GM18505 (cell line): ENCODE measurements around the gene SOX5.

Experiments
- ATAC-seq: cut with Tn5 transposase; IDR thresholded peaks from one replicate; pipeline ENCODE4 v1.9.1; 2021; ENCODE audit not compliant: unreplicated experiment
- POLR2A ChIP-seq: IDR thresholded peaks from 4 replicates; pipeline ENCODE4 v1.6.1; 2011; ENCODE audit warnings: borderline replicate concordance; ENCODE audit not compliant: insufficient read depth, insufficient read length; ENCODE audit errors: extremely low read depth

The SOX5 gene

GRCh38 chr12:23775208-23775607, 174.3 kb downstream of the SOX5 start:
- TF ChIP-seq POLR2A, result no peak
- no peak for ATAC-seq

- TF ChIP-seq POLR2A, result no peak
- no peak for ATAC-seq
Measured at GRCh38 chr12:23771240-23771949, 178.1 kb downstream of the SOX5 start.

- TF ChIP-seq POLR2A, result no peak
- no peak for ATAC-seq
Measured at GRCh38 chr12:23770202-23770938, 179.1 kb downstream of the SOX5 start.

GRCh38 chr12:23767834-23768233, 181.6 kb downstream of the SOX5 start:
- TF ChIP-seq POLR2A, result no peak
- no peak for ATAC-seq

DNA sequence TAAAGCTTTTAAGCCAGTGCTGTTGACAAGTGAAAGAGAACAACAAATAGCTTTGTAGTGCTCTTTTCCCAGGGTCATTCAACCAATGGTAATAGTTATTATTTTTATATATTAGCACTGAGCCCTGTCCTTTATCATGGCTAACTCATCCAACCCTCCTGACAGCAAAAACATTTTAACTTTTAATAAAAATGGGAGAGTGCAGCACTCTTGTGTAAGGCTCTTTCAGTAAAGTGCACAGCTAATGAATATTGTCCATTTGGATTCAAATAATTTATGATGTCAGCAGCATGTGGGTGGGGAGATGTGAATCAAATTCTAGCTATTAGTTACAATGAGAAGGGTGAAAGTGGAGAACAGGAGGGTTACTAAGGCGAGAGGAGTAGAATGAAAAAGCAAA, 185.7 kb downstream of the SOX5 start:
- no peak for TF ChIP-seq POLR2A
- ATAC-seq, result no peak

DNA sequence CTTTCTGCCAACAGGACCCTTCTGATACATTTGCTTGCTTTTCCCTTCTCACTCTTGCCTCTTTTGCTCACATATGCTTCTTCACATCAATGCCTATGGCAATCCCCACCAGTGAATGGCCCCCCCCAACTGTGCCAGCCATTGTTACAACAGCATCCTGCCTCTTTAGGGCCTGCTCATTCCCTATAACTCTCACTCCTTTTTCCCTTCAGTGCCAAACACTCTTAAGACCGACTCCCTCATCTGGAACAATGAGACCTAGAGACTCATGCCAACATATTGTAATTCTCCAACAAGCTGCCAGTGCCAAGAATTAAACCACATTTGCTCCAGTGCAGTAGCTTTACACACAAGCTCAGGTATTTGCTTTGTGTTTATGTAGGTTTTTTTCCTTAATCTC, 189.0 kb downstream of the SOX5 start:
- ATAC-seq, result no peak
- TF ChIP-seq POLR2A, result no peak

DNA sequence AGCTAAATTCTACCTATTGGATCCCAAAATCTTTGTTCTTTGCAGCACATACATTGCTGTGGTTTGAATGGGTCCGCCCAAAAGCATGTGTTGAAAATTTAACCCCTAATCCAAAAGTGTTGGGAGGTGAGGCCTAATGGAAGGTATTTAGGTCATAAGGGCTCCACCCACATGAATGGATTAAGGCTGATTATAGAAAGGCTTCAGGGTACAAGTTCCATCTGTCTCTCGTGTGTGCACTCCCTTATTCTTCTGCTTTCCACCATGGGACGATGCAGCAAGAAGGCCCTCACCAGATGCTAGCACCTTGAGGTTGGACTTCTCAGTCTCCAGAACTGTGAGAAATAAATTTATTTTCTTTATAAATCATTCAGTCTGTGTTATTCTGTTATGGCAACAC, 190.9 kb downstream of the SOX5 start:
- ATAC-seq, result no peak
- no peak for TF ChIP-seq POLR2A

DNA sequence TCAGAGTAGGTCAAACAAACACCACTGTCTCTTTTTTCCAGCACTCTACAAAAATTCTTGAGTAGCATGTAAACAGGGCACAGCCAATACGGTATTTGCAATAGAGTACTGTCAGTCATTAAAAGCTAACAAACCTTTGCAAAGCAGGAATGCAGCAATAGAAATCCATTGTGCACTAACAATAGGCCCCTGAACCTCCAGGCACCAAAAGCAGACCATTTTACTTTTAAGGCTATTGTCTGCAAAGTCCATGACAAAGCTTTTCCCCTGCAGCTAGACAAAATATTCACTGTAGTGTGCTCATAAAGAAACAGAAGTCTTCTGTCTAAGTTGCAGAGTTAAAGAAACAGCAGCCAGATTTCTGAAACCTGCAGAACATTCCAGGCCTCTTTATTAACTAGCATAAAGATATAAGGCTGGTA, 191.9 kb downstream of the SOX5 start:
- no peak for ATAC-seq
- no peak for TF ChIP-seq POLR2A

GRCh38 chr12:23756416-23756815, 193.1 kb downstream of the SOX5 start:
- no peak for ATAC-seq
- no peak for TF ChIP-seq POLR2A

DNA sequence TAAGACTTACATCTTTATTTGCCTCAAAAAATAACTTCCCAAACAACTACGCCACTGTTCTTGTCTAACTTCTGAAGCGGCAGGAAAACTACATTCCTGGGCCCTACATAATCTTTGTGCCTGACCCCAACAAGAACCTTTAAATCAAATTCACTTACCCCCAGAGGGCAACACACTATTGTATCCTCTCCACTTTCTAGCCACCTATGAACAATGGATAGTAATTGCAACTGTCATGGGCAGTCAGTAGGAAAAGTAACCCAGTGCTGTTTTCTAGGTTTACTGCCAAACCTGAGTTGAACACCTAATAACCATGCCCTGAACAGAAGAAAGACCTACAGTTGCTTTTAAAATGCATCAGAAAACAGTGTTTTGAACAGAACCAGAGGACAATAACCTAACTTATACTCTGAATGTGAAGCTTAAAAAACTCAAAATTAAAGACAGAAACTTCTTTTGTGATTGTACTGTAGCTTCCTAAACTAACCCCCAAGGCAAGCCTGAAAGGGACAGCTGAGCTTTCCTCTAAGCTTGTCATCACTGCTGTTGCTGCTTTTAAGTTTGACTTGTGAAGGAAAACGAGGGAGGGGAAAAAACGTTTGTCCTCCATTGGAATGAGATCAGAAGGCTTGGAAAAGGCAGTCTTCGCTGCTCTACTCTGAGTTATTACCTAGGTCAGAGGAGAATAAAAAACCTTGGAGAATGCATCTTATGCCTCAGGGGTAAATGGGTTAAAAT, 195.7 kb downstream of the SOX5 start:
- ATAC-seq, result no peak
- no peak for TF ChIP-seq POLR2A

DNA sequence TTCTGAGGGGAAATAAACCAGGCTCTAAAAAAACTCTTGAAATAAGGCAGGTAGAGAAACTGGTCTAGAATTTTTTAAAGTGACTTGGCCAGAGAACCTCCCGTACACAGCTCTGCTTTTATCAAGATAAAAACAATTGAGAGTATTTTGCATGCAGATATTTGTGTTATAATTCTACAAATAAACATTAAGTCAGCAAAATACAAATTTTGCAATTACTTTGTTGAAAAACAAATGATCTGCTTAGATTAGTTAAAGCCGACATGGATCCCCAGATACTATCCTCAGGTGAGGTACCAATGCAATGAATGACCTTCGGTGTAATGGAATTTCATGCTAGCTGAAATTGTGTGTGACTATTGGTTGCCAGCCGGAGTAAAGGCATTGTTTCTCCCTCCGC, 197.2 kb downstream of the SOX5 start:
- ATAC-seq, result no peak
- no peak for TF ChIP-seq POLR2A

GRCh38 chr12:23751641-23752040, 197.8 kb downstream of the SOX5 start:
- no peak for ATAC-seq
- TF ChIP-seq POLR2A, result no peak

DNA sequence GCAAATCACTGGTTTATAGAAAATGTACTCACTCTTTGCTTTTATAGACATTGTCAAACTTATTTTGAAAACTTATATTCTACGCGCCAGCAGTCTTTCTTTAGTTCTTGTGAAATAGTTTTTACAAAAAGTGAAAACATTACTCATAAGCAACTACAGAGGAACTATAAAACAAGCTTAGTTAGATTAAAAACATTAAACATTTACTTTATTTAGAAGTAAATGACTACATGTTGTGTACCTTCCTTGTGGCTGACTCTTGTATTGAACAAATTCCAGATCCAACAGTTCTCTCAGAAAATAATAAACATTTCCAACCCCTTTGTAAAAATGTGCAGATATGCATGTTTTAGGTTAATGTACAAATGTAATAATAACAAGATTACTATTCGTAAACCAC, 198.5 kb downstream of the SOX5 start:
- no peak for ATAC-seq
- no peak for TF ChIP-seq POLR2A

GRCh38 chr12:23744696-23745095, 204.8 kb downstream of the SOX5 start:
- TF ChIP-seq POLR2A, result no peak
- ATAC-seq, result no peak
